ENCODE results near the gene SEC61B.
A peak's percentile ranks its signal among the peaks of the same experiment; 100 is the strongest.

SEC61B gene

GRCh38 chr9:99221621-99222415 lies at the start of gene SEC61B, which contains the start of gene ALG2 (continued):
- TF ChIP-seq ZNF639 (tag by site-specific recombination; IDR thresholded peaks at IDR 0.05) (no peak), ZNF302 (tag by site-specific recombination; IDR thresholded peaks at IDR 0.05; ENCODE audit: low read depth) (no peak), ZNF621 (tag by site-specific recombination; IDR thresholded peaks at IDR 0.05) (no peak), KLF16 (tag by site-specific recombination; IDR thresholded peaks at IDR 0.05) (0 out of 2 replicates have a peak, but pooled peaks have one; percentile 38), KLF17 (tag by site-specific recombination; IDR thresholded peaks at IDR 0.05) (0 out of 2 replicates have a peak, but pooled peaks have one; percentile 24), ZSCAN23 (tag by site-specific recombination; IDR thresholded peaks at IDR 0.05) (no peak), ZNF239 (tag by site-specific recombination; IDR thresholded peaks at IDR 0.05) (no peak), ZNF202 (tag by site-specific recombination; IDR thresholded peaks at IDR 0.05; ENCODE audit: borderline replicate concordance) (no peak), ZBTB20 (tag by site-specific recombination; IDR thresholded peaks at IDR 0.05) (peak; percentile 60), KLF7 (tag by site-specific recombination; IDR thresholded peaks at IDR 0.05; ENCODE audit: borderline replicate concordance) (peak; percentile 56; the same call in 1 of the 2 replicates), ZSCAN5A (tag by site-specific recombination; IDR thresholded peaks at IDR 0.05) (peak; percentile 43; the same call in 1 of the 2 replicates), ZNF585B (tag by site-specific recombination; IDR thresholded peaks at IDR 0.05) (no peak), ZNF488 (tag by site-specific recombination; IDR thresholded peaks at IDR 0.05) (no peak), ZNF16 (tag by site-specific recombination; IDR thresholded peaks at IDR 0.05; ENCODE audit: low read depth) (no peak), ZNF121 (tag by site-specific recombination; IDR thresholded peaks at IDR 0.05) (no peak), ZNF610 (tag by site-specific recombination; IDR thresholded peaks at IDR 0.05; ENCODE audit: borderline replicate concordance) (no peak), PRDM6 (tag by site-specific recombination; IDR thresholded peaks at IDR 0.05) (no peak), OSR2 (tag by site-specific recombination; IDR thresholded peaks at IDR 0.05) (no peak), ZNF292 (tag by site-specific recombination; IDR thresholded peaks at IDR 0.05; ENCODE audit: borderline replicate concordance, low read depth) (no peak), TCF7L2 (IDR thresholded peaks at IDR 0.05; ENCODE audit: borderline replicate concordance, low read depth, low read length) (no peak), ZBTB8A (tag by site-specific recombination; IDR thresholded peaks at IDR 0.05) (peak; percentile 35; the same call in 1 of the 2 replicates), ZBTB7A (tag by site-specific recombination; IDR thresholded peaks at IDR 0.05; ENCODE audit: low read depth) (0 out of 2 replicates have a peak, but pooled peaks have one; percentile 51), RBAK (tag by site-specific recombination; IDR thresholded peaks at IDR 0.05) (no peak), ZNF184 (tag by site-specific recombination; IDR thresholded peaks at IDR 0.05) (no peak), ZBTB21 (tag by site-specific recombination; IDR thresholded peaks at IDR 0.05) (no peak), ZNF510 (tag by site-specific recombination; IDR thresholded peaks at IDR 0.05; ENCODE audit: insufficient replicate concordance) (no peak), ZNF707 (tag by site-specific recombination; IDR thresholded peaks at IDR 0.05) (no peak), ZNF776 (tag by site-specific recombination; IDR thresholded peaks at IDR 0.05; ENCODE audit: borderline replicate concordance) (no peak), PRDM10 (tag by site-specific recombination; IDR thresholded peaks at IDR 0.05) (peak; percentile 52; the same call in 1 of the 2 replicates), ZNF830 (tag by site-specific recombination; IDR thresholded peaks at IDR 0.05; ENCODE audit: low read depth) (no peak)
